ENCODE measurements around the gene SFR1. TPM values are rescaled to one million over a fixed set of nuclear protein-coding genes. Genes with fewer than 3 reads are reported as not detected.

Gene SFR1
- total and polyA plus RNA-seq, 4 donors: 0.83 to 5.5 (median 1.6) TPM

DNA sequence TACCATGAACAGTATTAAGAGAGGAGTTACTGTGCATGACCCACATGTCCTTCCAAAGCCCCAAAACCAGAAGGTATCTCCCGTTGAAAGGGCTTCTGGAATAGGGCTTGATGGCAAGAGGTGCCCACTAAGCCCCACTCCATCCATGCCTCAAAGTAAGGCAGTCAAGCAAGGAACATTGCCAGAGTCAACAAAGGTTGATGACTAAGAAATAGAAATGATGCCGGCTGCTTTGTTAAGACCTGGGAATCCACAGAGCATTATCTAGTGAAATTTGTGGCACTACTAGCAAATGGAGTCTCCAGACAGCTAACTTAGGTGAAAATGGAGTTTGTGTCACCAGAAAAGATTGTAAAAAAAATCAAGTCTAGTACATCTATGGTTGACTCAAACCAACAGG, 6.2 kb downstream of the SFR1 start:
- Histone ChIP-seq H3K9me3 (ENCODE audit: control insufficient read depth in 4 of 4, low read length in 3 of 4) (no peaks in the 10 kb centered on the region), H3K27me3 (ENCODE audit: control insufficient read depth in 4 of 4, insufficient read depth in 4 of 4, low read length in 3 of 4) (no peaks in the 10 kb centered on the region), H3K4me1 (ENCODE audit: control insufficient read depth in 4 of 4, insufficient read depth in 4 of 4, low read length in 3 of 4) (peaks cover 0 to 2% (median 0%) of the 10 kb centered on the region in 4 donors), H3K36me3 (ENCODE audit: control insufficient read depth in 4 of 4, insufficient read depth in 3 of 4, low read depth in 1 of 4, low read length in 3 of 4) (no peaks in the 10 kb centered on the region), H3K27ac (ENCODE audit: low read depth in 1 of 2, low read length in 2 of 2) (no peak overlapping the region), H3K4me3 (ENCODE audit: low read depth in 1 of 3, low read length in 3 of 3) (no peak overlapping the region), H3K9ac (ENCODE audit: low read depth in 1 of 2, low read length in 2 of 2) (no peak overlapping the region)
- WGBS: 85% methylated on average over 2 of the region's 2 CpGs
- DNase-seq (ENCODE audit: low spot score): no peak
- no peak for TF ChIP-seq HNF4A (conservative IDR thresholded peaks at IDR 0.05)
- no peak for TF ChIP-seq RAD21 (IDR thresholded peaks at IDR 0.05)
- TF ChIP-seq YY1 (IDR thresholded peaks at IDR 0.05): no peak
- no peak for TF ChIP-seq FOXA1 (IDR thresholded peaks at IDR 0.05)
- TF ChIP-seq, protein P1, sequence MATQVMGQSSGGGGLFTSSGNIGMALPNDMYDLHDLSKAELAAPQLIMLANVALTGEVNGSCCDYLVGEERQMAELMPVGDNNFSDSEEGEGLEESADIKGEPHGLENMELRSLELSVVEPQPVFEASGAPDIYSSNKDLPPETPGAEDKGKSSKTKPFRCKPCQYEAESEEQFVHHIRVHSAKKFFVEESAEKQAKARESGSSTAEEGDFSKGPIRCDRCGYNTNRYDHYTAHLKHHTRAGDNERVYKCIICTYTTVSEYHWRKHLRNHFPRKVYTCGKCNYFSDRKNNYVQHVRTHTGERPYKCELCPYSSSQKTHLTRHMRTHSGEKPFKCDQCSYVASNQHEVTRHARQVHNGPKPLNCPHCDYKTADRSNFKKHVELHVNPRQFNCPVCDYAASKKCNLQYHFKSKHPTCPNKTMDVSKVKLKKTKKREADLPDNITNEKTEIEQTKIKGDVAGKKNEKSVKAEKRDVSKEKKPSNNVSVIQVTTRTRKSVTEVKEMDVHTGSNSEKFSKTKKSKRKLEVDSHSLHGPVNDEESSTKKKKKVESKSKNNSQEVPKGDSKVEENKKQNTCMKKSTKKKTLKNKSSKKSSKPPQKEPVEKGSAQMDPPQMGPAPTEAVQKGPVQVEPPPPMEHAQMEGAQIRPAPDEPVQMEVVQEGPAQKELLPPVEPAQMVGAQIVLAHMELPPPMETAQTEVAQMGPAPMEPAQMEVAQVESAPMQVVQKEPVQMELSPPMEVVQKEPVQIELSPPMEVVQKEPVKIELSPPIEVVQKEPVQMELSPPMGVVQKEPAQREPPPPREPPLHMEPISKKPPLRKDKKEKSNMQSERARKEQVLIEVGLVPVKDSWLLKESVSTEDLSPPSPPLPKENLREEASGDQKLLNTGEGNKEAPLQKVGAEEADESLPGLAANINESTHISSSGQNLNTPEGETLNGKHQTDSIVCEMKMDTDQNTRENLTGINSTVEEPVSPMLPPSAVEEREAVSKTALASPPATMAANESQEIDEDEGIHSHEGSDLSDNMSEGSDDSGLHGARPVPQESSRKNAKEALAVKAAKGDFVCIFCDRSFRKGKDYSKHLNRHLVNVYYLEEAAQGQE (IDR thresholded peaks at IDR 0.05): no peak
- TF ChIP-seq, protein P2, sequence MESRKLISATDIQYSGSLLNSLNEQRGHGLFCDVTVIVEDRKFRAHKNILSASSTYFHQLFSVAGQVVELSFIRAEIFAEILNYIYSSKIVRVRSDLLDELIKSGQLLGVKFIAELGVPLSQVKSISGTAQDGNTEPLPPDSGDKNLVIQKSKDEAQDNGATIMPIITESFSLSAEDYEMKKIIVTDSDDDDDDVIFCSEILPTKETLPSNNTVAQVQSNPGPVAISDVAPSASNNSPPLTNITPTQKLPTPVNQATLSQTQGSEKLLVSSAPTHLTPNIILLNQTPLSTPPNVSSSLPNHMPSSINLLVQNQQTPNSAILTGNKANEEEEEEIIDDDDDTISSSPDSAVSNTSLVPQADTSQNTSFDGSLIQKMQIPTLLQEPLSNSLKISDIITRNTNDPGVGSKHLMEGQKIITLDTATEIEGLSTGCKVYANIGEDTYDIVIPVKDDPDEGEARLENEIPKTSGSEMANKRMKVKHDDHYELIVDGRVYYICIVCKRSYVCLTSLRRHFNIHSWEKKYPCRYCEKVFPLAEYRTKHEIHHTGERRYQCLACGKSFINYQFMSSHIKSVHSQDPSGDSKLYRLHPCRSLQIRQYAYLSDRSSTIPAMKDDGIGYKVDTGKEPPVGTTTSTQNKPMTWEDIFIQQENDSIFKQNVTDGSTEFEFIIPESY (IDR thresholded peaks at IDR 0.05): no peak
- no peak for TF ChIP-seq NR2F2 (IDR thresholded peaks at IDR 0.05)
- TF ChIP-seq, protein P3, sequence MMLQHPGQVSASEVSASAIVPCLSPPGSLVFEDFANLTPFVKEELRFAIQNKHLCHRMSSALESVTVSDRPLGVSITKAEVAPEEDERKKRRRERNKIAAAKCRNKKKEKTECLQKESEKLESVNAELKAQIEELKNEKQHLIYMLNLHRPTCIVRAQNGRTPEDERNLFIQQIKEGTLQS (IDR thresholded peaks at IDR 0.05): no peak
- no peak for TF ChIP-seq GABPA (IDR thresholded peaks at IDR 0.05 in 1 of 2, conservative IDR thresholded peaks at IDR 0.05 in 1 of 2)
- no peak for TF ChIP-seq FOXA2 (IDR thresholded peaks at IDR 0.05)
- no peak for TF ChIP-seq RXRA (IDR thresholded peaks at IDR 0.05)
- no peak for TF ChIP-seq HNF4G (IDR thresholded peaks at IDR 0.05)
- TF ChIP-seq, protein P4, sequence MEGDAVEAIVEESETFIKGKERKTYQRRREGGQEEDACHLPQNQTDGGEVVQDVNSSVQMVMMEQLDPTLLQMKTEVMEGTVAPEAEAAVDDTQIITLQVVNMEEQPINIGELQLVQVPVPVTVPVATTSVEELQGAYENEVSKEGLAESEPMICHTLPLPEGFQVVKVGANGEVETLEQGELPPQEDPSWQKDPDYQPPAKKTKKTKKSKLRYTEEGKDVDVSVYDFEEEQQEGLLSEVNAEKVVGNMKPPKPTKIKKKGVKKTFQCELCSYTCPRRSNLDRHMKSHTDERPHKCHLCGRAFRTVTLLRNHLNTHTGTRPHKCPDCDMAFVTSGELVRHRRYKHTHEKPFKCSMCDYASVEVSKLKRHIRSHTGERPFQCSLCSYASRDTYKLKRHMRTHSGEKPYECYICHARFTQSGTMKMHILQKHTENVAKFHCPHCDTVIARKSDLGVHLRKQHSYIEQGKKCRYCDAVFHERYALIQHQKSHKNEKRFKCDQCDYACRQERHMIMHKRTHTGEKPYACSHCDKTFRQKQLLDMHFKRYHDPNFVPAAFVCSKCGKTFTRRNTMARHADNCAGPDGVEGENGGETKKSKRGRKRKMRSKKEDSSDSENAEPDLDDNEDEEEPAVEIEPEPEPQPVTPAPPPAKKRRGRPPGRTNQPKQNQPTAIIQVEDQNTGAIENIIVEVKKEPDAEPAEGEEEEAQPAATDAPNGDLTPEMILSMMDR (IDR thresholded peaks at IDR 0.05; ENCODE audit: low read depth, low read length, missing input control): no peak
- TF ChIP-seq SP1 (IDR thresholded peaks at IDR 0.05): no peak
- no peak for TF ChIP-seq TAF1 (conservative IDR thresholded peaks at IDR 0.05)
- TF ChIP-seq EGR1 (IDR thresholded peaks at IDR 0.05; ENCODE audit: low read depth in 2 of 2): no peak
- TF ChIP-seq JUND (IDR thresholded peaks at IDR 0.05): no peak
- TF ChIP-seq, protein P5, sequence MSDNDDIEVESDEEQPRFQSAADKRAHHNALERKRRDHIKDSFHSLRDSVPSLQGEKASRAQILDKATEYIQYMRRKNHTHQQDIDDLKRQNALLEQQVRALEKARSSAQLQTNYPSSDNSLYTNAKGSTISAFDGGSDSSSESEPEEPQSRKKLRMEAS (IDR thresholded peaks at IDR 0.05): no peak
